Esophagus mucosa (tissue), 1 donor: Measurements from ENCODE around the gene PACRG. TPM values are rescaled to one million over a fixed set of nuclear protein-coding genes. Genes with fewer than 3 reads are reported as not detected.

Experiments
- ATAC-seq: fragments of 200-7000 bp; cut with Tn5 transposase; one replicate; pipeline ENCODE4 v1.9.1; 2020
- total RNA-seq: library from RNA; stranded (reverse); gene quantifications from one replicate; pipeline ENCODE4 v1.2.4, GENCODE V29; 2023
- donor health status: DM: yes; HTN: yes; CAD: no.

PACRG gene
- total RNA-seq, 1 donor from 2014 or later: 0.76 TPM

GRCh38 chr6:163019926-163020325, 292.2 kb downstream of the PACRG start:
- no peak for ATAC-seq

- ATAC-seq: no peak
Measured at GRCh38 chr6:163021054-163021453, 293.3 kb downstream of the PACRG start.

DNA sequence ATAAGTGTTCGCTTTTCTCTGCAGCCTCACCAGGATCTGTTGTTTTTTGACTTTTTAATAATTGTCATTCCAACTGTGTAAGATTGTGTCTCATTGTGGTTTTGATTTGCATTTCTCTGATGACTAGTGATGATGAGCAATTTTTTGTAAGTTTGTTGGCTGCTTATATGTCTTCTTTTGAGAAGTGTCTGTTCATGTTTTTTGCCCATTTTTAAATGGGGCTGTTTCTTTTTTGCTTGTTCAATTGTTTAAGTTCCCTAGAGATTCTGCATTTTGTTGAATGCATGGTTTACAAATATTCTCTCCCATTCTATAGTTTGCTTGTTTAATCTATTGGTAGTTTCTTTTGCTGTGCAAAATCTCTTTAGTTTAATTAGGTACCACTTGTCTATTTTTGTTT, 295.9 kb downstream of the PACRG start:
- ATAC-seq: no peak

- ATAC-seq: no peak
Measured at GRCh38 chr6:163026893-163027292, 299.1 kb downstream of the PACRG start.

- no peak for ATAC-seq
Measured at GRCh38 chr6:163030980-163031379, 303.2 kb downstream of the PACRG start.

DNA sequence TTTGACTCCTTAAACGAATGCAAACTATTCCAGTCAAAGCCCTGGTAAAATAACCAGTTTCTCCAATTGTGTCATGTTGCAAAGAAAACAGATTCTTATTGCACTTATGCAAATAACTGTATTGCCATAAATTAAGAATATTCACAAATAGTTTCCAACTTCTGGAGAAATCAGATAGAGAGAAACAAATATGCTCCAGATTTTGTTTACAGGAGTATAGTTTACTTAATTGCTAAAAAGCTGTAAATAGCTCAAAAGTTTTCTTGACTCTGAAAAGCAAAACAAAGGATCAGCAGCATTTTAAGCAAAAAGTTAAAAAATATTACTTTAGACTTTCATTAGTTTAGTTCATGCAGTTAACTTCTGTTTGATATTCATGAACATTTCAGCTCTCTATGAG, 304.2 kb downstream of the PACRG start:
- no peak for ATAC-seq

DNA sequence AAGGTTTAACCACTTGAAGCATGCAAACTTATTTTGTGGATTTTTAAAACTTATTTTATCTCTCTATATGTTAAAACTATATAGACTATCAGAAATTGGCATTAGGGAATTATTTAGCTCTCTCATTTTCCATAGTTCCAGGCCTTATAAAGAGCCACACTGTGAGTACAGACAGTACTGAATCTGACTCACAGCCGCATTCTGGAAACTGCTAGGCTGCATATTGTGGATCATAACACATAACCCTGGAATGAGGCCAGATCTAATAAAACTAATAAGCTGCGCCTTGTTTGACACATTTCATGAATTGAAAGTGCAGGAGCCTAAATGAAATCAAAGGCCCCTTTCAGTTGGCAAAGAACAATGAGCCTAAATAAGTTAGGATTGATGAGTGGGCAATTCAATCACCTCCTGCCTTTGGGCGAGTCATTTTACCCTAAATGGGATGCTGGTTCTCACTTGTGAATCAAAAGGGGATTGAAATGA, 308.4 kb downstream of the PACRG start:
- ATAC-seq: no peak

- ATAC-seq: no peak
Measured at GRCh38 chr6:163038317-163038716, 310.5 kb downstream of the PACRG start.

DNA sequence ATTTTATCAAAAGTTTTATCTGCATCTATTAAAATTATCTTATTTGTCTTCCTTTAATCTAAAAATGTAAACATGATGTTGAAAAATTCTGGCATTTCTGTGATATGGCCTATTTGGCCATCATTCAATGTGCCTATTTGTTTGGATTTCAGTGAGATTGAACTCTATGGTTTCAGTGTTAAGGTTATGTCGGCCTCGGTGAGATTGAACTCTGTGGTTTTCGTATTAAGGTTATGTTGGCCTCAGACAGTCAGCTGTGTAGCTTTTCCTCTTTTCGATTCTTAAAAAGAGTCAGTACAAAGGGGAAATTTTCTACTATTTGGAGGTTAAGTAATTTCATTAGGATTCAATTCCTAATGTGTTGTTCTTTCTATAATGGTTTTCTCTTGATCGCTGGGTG, 320.6 kb downstream of the PACRG start:
- no peak for ATAC-seq

DNA sequence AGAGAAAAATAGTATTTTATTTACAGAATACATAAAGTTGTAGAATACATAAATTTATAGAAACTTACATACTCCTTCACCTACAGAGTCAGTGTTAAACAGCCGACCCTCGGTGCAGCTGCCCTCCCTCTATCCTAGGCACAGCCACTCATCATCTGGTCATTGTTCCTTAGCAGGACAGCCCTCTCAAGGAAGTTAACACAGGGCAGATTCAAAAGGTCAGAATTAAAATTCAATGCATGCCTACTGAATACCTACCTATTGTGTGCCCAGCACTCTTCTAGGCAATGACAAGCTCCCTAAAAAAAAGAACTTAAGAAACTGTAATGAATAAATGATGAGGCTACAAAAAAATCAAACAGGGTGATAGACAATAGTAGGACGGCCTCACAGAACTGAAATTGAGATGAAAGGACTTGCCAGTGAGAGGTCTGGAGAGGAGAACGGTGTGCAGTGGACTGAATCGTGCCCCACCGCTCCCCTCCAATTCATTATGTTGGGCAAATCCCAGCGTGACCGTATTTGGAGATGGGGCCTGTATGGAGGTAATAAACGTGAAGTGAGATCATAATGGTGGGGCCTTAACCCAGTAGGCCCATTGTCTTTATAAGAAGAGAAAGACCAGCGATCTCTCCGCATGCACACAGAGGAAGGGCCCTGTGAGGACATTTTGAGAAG, 326.0 kb downstream of the PACRG start:
- no peak for ATAC-seq

GRCh38 chr6:163054641-163055040, 326.9 kb downstream of the PACRG start:
- no peak for ATAC-seq

- no peak for ATAC-seq
Measured at GRCh38 chr6:163057260-163057659, 329.5 kb downstream of the PACRG start.

- ATAC-seq: no peak
Measured at GRCh38 chr6:163062790-163063189, 335.0 kb downstream of the PACRG start.

DNA sequence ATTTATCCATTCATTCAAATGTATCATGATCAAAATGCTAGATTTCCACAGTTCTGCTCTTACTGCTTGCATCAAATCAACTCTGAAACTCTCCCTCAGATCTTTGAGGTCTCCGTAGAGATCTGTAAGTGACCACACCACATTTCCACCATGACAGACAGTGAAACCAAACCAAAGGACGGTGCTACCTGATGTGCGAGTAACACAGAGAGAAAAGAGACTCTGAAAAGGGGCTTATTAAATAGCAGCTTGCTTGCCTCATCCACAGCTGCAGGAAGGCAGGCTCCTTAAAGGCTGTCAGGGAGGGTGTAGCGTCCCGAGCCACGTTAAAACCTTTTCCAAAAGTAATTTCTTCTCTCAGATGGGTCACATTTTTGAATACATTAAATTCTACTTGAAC, 335.8 kb downstream of the PACRG start:
- ATAC-seq: no peak

DNA sequence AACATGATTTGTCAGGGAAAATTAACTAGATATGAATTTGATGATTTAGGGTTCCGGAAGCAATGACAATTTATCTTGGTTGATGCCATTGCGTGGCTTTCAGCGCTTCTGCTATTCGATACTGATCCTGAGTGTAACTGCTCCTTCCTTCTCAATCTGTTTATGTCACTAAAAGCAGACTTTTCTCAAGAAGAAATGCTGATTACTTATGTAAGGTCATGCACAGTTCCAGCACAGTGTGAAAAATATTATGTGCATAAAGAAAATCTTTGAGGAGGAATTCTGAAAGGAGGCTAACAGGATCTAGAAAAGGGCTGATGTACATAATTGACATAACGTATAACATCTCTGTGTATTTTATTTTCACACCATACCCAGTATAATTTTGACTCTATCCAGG, 336.6 kb downstream of the PACRG start:
- ATAC-seq: no peak

DNA sequence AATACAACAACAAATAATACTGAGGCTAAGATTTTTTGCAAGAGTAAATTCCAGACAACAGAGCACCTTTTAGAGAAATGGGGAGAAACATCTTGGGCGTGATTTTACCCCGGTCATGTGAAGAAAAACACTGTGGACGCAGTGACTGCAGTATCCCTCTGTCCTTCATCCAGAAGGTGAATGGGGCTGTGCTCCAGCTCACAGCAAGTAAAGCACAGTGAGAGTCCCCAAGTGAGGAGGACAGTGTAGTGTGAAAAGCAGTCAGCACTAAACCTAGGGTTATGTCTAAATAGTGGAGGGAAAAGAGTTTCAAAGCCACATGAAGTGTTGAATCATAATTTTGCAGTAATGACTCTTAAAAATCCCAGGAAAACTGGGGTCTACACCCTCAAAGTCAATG, 338.4 kb downstream of the PACRG start:
- ATAC-seq: no peak

DNA sequence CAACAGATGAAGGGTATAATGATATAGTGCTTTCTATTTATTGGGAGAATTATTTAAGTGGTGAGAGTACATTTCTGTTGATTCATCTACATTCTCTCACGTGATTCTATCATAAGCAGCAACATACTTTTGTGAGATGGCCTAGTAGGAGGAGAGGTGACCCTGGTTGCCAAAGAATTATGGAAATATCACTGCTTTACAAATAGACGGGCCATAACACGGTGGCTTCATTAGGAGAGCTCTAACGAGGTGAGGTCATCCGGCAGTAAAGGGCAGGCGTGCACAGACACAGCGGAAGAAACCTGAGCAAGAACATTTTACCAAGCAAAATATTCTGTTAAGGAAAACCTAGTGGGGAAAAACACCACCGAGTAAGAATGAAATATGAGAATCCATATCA, 349.4 kb downstream of the PACRG start:
- ATAC-seq: no peak

- ATAC-seq: no peak
Measured at GRCh38 chr6:163078712-163079111, 350.9 kb downstream of the PACRG start.

DNA sequence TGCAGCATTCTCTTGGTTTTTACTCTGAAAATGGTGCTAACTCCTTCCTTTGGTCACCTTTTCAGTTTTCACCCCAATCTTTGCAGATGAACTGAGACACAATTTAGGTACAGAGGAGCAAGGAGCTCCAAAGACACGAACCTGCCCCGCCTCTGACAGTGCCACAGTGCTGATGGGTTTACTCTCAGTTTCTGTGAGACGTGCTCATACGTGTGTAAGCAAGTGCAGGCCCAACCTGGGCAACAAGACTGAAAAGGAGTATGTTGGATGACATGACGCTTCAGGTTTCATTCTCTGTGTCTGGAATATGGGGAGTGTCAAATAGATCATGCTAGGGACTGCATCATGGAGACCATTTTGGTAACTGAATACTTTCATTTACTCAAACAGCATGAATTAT, 352.5 kb downstream of the PACRG start:
- ATAC-seq: peak; percentile 23

- no peak for ATAC-seq
Measured at GRCh38 chr6:163083141-163083540, 355.4 kb downstream of the PACRG start.

DNA sequence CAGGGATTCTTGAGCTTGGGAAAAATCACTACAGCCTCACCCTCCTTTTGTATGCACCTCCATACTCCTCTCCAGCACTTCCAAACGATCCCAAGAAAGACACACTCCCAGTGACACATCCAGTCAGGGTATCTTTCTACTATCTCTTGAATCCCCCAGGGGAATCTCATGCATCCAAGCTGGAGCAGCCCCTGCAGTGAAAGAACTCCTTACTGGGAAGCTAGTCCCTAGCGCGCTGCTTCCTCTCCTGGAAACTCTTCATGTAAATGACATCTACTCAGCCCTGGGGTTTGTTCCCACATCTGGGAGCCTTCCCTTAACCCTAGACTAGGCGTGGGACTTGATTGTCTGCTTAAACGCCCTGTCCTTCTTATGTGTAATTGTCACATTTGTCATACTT, 357.7 kb downstream of the PACRG start:
- no peak for ATAC-seq

- ATAC-seq: no peak
Measured at GRCh38 chr6:163085861-163086623, 358.3 kb downstream of the PACRG start.

DNA sequence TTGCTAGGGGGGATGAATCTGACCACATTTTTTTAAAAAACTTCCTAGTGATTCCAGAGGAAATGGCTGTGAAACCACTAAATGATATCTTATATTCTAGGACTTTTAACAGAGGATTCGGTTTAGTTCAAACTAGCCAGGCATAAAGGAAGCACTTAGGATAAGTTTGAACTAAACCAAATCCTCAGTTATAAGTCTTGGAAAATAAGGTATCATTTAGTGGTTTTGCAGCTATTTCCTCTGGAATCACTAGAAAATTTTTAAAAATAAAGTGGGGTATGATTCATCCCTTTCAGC, 358.8 kb downstream of the PACRG start:
- no peak for ATAC-seq

DNA sequence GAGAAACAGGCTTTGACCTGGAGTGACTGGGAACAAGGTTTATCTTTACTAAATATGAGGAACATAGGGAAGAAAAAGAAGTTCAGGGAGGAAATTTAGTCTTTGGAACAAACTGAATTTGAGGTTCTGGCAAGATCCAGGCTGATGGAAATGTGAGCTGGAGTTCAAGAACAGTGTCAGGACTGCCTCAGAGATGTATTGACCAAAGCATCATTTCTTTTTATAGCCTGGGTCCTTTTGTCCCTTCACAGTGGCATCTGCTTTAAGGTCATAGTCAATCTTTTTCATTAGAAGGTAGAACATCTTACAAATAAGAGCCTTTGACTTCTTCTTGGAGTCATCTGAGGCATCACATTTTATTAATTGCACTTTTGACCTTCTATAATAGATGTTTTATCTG, 360.2 kb downstream of the PACRG start:
- no peak for ATAC-seq

GRCh38 chr6:163092876-163093275, 365.1 kb downstream of the PACRG start:
- ATAC-seq: no peak
